ENCODE results near the gene NBEA.

Gene NBEA

DNA sequence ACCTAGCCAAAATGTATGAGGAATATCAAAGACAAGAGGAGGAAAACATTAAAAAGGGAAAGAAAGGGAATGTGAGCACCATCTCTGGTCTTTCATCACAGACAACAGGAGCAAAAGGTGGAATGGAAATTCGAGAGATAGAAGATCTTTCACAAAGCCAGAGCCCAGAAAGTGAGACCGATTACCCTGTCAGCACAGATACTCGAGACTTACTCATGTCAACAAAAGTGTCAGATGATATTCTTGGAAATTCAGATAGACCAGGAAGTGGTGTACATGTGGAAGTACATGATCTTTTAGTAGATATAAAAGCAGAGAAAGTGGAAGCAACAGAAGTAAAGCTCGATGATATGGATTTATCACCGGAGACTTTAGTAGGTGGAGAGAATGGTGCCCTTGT is 217.0 kb downstream of the NBEA start:
- DNase-seq (ENCODE audit: low read depth in 2 of 2), result no peak
- no peak overlapping the region for H3K4me3 ChIP-seq (replicated peaks in 1 of 2; ENCODE audit: low read depth in 2 of 2, low read length in 2 of 2)
- TF ChIP-seq, protein P1, sequence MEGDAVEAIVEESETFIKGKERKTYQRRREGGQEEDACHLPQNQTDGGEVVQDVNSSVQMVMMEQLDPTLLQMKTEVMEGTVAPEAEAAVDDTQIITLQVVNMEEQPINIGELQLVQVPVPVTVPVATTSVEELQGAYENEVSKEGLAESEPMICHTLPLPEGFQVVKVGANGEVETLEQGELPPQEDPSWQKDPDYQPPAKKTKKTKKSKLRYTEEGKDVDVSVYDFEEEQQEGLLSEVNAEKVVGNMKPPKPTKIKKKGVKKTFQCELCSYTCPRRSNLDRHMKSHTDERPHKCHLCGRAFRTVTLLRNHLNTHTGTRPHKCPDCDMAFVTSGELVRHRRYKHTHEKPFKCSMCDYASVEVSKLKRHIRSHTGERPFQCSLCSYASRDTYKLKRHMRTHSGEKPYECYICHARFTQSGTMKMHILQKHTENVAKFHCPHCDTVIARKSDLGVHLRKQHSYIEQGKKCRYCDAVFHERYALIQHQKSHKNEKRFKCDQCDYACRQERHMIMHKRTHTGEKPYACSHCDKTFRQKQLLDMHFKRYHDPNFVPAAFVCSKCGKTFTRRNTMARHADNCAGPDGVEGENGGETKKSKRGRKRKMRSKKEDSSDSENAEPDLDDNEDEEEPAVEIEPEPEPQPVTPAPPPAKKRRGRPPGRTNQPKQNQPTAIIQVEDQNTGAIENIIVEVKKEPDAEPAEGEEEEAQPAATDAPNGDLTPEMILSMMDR (IDR thresholded peaks at IDR 0.05; ENCODE audit: low read depth, low read length), result no peak

DNA sequence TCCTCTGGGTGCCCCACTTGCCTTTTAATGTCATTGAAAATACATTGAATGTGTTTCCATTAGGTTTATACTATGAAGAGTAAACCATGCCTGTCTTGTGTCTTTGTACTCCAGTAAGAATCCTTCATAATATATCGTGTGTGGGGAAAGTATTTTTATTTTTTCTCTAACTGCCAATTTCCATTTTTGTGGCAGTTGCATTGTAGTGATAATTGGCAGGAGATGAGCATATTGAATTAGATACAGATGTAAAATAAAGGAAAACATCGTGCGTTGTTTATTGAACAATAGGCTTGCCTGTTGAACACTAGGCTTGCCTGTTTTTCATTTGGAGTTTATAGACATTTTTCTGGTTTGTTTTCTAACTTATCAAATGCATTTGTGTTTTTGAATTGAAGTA is 218.8 kb downstream of the NBEA start:
- TF ChIP-seq, protein P1 (IDR thresholded peaks at IDR 0.05; ENCODE audit: low read depth, low read length), result no peak
- H3K4me3 ChIP-seq (replicated peaks in 1 of 2; ENCODE audit: low read depth in 2 of 2, low read length in 2 of 2), result no peak overlapping the region
- DNase-seq (ENCODE audit: low read depth in 2 of 2), result no peak

DNA sequence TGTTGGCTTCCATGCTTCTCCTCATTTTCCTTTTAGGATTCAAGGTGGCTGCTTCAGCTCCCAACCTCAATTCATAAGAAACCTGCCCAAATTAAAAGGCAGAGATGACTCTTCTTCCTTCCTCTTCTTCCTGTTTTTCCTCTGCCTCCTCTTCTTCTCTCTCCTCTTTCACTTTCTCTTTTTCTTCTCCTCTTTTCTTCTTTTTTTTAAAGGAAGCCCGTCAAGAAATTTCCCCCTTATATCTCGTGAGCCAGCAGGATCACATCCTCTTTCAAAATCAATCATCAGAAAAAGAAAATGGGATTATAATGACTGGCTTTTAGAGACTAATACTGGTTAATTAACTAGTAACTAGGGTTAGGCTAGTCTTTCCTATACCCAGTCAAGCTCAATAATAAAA is 220.3 kb downstream of the NBEA start:
- TF ChIP-seq, protein P1 (IDR thresholded peaks at IDR 0.05; ENCODE audit: low read depth, low read length), result no peak
- no peak overlapping the region for H3K4me3 ChIP-seq (replicated peaks in 1 of 2; ENCODE audit: low read depth in 2 of 2, low read length in 2 of 2)
- no peak for DNase-seq (ENCODE audit: low read depth in 2 of 2)

DNA sequence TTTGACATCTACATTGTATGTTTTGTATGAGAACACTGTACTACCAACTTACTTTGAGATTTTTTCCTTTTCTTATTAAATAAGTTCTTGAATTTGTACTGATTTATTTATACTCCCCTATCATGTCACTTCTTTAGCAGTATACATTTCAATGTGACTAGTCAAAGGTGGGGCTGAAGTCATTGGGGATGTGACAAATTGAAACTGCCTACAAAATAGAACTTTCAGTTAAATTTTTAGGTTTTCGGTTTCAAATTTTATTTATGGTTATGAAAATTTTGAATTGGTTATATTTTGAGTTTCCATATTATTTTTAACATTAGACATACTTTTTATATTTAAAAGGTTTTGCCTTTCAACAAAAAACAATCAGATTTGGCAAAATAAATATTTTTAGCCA is 221.6 kb downstream of the NBEA start:
- TF ChIP-seq, protein P1 (IDR thresholded peaks at IDR 0.05; ENCODE audit: low read depth, low read length), result no peak
- H3K4me3 ChIP-seq (replicated peaks in 1 of 2; ENCODE audit: low read depth in 2 of 2, low read length in 2 of 2), result no peak overlapping the region
- no peak for DNase-seq (ENCODE audit: low read depth in 2 of 2)

DNA sequence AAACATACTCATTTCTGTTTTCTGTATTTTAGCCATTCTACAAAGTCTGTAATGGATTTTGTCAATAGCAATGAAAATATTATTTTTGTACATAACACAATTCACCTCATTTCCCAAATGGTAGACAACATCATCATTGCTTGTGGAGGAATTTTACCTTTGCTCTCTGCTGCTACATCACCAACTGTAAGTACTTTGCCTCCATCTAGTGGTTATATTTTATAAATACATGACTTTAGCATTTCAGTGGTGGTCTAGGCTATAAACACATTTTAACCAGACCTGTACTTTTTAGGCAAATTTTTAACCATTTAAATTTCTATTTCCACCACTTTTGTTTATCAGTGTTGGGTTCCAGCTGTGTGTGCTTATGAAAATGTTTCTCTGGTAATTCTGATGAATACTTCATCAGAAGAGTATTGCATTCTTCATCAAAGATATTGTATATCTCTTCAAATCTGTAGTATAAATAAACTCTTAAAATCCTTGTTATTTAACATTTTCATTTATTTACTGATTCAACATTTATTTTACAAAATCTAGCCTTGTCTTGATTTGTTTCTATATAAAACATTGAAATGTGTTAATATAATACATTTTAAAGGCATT is 222.4 kb downstream of the NBEA start:
- TF ChIP-seq, protein P1 (IDR thresholded peaks at IDR 0.05; ENCODE audit: low read depth, low read length), result peak; percentile 48
- H3K4me3 ChIP-seq (replicated peaks in 1 of 2; ENCODE audit: low read depth in 2 of 2, low read length in 2 of 2), result no peak overlapping the region
- peak; percentile 54 to 59 for DNase-seq (ENCODE audit: low read depth in 2 of 2)

DNA sequence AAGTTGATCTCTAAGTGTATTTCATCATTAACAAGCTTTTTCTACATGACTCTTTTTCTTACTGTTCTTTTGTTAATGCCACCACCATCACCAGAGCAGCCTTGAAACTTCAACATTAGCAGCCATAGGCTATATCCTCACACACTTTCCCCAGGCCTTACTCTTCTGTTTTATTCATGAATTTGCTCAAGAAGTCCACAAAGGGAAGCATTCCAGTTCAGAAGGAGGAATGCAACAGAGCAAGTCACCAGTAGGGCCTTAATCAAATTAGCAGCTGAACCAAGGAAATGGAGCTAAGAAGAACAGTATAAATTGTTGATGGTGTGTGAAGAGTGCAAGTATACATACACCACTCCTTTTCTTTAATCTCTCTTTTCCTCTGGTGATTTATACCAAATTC is 223.1 kb downstream of the NBEA start:
- DNase-seq (ENCODE audit: low read depth in 2 of 2), result no peak
- TF ChIP-seq, protein P1 (IDR thresholded peaks at IDR 0.05; ENCODE audit: low read depth, low read length), result no peak
- no peak overlapping the region for H3K4me3 ChIP-seq (replicated peaks in 1 of 2; ENCODE audit: low read depth in 2 of 2, low read length in 2 of 2)

DNA sequence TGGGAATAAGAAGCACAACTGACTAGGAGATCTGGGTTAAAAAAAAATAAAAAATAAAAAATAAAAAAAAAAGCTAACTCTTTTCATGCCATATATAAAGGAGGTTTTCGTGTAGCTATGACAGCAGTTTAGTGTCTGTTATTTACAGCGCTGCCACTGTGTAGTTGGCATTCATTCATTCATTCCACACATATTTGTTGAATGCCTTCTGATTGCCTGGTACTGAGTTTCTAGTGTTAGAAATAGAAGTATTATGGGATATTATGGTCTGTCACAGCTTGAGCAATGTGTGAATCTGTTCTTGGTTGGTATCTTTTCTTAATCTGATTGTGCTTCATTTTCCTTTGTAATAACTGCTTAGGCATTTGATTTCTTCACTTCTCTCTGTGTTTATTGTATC is 237.4 kb downstream of the NBEA start:
- TF ChIP-seq, protein P1 (IDR thresholded peaks at IDR 0.05; ENCODE audit: low read depth, low read length), result no peak
- no peak overlapping the region for H3K4me3 ChIP-seq (replicated peaks in 1 of 2; ENCODE audit: low read depth in 2 of 2, low read length in 2 of 2)
- DNase-seq (ENCODE audit: low read depth in 2 of 2), result peak; percentile 14 to 67

All from cardiac fibroblast (primary cell).